Measurements from ENCODE around the gene CIDEC. TPM values are rescaled to one million over a fixed set of nuclear protein-coding genes. Genes with fewer than 3 reads are reported as not detected.
"Not testable (repeated sequence)": the region's sequence is repeated elsewhere in the genome, so short reads cannot be mapped to it uniquely, and the experiment has no call there.

The CIDEC gene
- total and polyA plus RNA-seq, 5 donors from 2014 or later = not detected

DNA sequence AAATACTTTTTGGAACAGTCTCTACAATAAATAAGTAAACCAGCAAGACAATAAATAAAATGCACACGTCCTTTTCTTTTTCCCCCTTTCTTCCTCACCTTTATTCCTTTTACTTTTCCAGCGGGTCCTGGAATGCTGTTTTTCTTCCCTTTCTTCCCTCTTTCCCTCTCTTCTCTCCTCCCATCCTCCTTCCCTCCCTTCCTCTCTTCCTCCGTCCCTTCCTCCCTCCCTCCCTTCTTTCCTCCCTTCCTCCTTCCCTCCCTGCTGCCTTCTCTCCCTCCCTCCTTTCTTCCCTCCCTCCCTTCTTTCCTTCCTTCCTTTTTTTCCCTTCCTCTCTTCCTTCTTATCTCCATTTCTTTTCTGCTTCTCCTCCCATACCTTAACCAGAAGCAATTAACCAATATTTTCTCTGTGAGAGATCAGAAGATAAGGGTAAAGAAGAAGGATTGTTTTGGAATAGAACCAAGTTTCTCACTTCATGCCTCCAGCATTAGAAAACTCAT, 19.3 kb upstream of the CIDEC start:
- Mint-ChIP-seq H3K4me3 (no peak overlapping the region), H3K27ac (peak overlapping the region in 1 of 3 donors; percentile 29), H3K9me3 (peaks cover 0 to 2% (median 0%) of the 10 kb centered on the region in 7 donors), H3K4me1 (peaks cover 14 to 64% (median 41%) of the 10 kb centered on the region in 4 donors), H3K36me3 (peaks cover 10% of the 10 kb centered on the region), H3K27me3 (no peaks in the 10 kb centered on the region)
- H3K4me1 ChIP-seq (ENCODE audit: control insufficient read depth, insufficient read depth, low read length, poor library complexity, severe bottlenecking) = peaks cover 17% of the 10 kb centered on the region
- DNase-seq (no peak), ATAC-seq (ENCODE audit: low read depth in 2 of 2) (no peak)
- H3K36me3 ChIP-seq (ENCODE audit: control insufficient read depth, insufficient read depth, low read length) = no peaks in the 10 kb centered on the region
- H3K4me3 ChIP-seq (ENCODE audit: low read depth, low read length) = no peak overlapping the region
- no peaks in the 10 kb centered on the region for H3K9me3 ChIP-seq (ENCODE audit: control insufficient read depth in 2 of 2, low read length in 2 of 2)
- H3K27me3 ChIP-seq (ENCODE audit: control insufficient read depth, insufficient read depth, low read length) = no peaks in the 10 kb centered on the region
- H3K27ac ChIP-seq (ENCODE audit: insufficient read depth, low read length, poor library complexity, severe bottlenecking) = no peak overlapping the region

DNA sequence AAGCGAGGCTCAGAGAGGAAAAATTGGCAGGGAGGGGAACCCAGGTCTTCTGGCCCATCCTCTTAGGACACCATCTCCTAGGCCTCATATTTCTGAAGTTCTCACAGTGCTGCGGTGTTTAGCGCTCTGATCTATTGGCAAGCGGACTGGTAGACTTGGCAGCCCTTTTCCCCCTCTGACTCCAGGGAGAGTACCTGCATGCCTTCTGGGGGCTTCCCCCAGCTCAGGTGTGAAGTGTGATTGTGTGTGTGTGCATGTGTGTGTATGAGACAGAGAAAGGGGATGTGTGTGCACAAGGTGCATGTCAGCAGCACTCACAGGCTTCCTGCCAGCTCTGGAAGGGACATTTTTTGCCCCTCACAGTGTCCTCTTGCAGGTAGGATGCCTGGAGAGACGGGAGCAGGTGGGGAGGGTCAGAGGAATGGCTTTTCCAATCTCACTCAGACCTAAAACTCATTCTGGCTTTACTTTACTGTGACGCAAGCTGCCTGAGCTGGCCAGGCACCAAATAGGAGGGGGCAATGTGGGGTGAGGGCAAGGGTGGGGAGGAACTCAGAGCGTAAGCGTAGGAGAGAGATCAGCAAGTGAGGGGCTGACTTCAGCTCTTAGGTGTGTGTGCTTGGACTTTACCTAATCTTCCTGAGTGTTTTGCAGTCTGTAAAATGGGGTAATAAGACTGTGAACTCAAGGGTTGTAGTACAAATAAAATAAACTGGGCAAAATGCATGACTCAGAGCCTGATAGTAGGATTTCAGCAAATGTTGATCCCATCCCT, 18.6 kb upstream of the CIDEC start:
- Histone ChIP-seq H3K9me3 (ENCODE audit: control insufficient read depth in 2 of 2, low read length in 2 of 2) (no peaks in the 10 kb centered on the region), H3K27ac (ENCODE audit: insufficient read depth, low read length, poor library complexity, severe bottlenecking) (no peak overlapping the region), H3K4me1 (ENCODE audit: control insufficient read depth, insufficient read depth, low read length, poor library complexity, severe bottlenecking) (peaks cover 20% of the 10 kb centered on the region), H3K4me3 (ENCODE audit: low read depth, low read length) (no peak overlapping the region), H3K27me3 (ENCODE audit: control insufficient read depth, insufficient read depth, low read length) (no peaks in the 10 kb centered on the region), H3K36me3 (ENCODE audit: control insufficient read depth, insufficient read depth, low read length) (peaks cover 1% of the 10 kb centered on the region)
- H3K9me3 Mint-ChIP-seq = peaks cover 0 to 2% (median 0%) of the 10 kb centered on the region in 7 donors
- H3K4me1 Mint-ChIP-seq = peaks cover 20 to 66% (median 44%) of the 10 kb centered on the region in 4 donors
- DNase-seq = no peak
- peaks cover 16% of the 10 kb centered on the region for H3K36me3 Mint-ChIP-seq
- peak overlapping the region in 2 of 3 donors; percentile 29 to 52 for H3K27ac Mint-ChIP-seq
- ATAC-seq (ENCODE audit: low read depth in 2 of 2) = no peak
- no peak overlapping the region for H3K4me3 Mint-ChIP-seq
- H3K27me3 Mint-ChIP-seq = no peaks in the 10 kb centered on the region

DNA sequence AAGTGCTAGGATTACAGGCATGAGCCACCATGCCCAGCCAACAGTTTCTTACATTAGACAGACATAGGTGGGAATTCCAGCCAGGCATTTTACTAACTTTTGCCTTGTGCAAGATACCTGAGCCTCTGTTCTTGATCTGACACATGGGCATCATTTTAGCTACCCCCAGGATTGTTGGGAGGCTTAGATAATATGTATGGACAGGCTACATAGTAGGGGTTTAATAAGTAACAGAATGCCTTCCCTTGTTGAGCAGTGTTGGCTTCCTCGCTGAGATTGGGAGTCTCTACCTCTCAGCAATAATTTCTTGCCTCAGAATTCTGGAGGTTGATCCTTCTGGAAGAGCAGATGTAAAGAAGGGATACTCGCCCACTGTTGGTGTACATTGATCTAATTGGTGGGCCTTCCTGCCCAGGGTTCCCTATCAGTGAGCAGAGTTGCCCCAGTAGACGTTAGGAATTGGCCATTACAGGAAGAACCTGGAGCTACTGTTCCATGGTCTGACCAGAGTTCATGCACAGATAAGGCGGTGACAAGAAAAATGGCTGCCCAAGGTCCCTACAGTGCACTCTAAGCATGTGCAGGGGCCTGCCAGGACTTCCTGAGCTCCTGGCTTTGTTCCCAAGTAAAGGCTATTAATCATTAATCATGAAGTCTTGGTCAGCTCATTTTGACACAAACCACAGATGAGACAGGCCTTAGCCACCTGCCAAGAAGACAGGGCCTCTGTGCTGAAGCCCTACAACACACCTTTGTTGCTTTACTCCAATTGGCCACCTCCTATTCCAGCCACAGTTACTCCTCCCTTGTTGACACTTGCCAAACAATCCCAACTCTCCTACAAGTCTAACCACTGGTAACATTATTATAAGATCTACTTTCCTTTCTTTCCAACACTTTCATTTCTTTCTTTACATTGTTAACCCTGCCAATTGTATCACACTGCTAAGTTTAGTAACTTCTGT, 17.6 kb upstream of the CIDEC start:
- Mint-ChIP-seq H3K9me3 (peaks cover 0 to 2% (median 0%) of the 10 kb centered on the region in 7 donors), H3K4me1 (peaks cover 28 to 66% (median 45%) of the 10 kb centered on the region in 4 donors), H3K27ac (peak overlapping the region in 2 of 3 donors; percentile 9 to 74), H3K36me3 (peaks cover 24% of the 10 kb centered on the region), H3K4me3 (no peak overlapping the region), H3K27me3 (no peaks in the 10 kb centered on the region)
- Histone ChIP-seq H3K27me3 (ENCODE audit: control insufficient read depth, insufficient read depth, low read length) (no peaks in the 10 kb centered on the region), H3K4me3 (ENCODE audit: low read depth, low read length) (no peak overlapping the region), H3K4me1 (ENCODE audit: control insufficient read depth, insufficient read depth, low read length, poor library complexity, severe bottlenecking) (peaks cover 17% of the 10 kb centered on the region), H3K9me3 (ENCODE audit: control insufficient read depth in 2 of 2, low read length in 2 of 2) (no peaks in the 10 kb centered on the region), H3K36me3 (ENCODE audit: control insufficient read depth, insufficient read depth, low read length) (peaks cover 10% of the 10 kb centered on the region), H3K27ac (ENCODE audit: insufficient read depth, low read length, poor library complexity, severe bottlenecking) (no peak overlapping the region)
- DNase-seq = no peak
- no peak for ATAC-seq (ENCODE audit: low read depth in 2 of 2)

DNA sequence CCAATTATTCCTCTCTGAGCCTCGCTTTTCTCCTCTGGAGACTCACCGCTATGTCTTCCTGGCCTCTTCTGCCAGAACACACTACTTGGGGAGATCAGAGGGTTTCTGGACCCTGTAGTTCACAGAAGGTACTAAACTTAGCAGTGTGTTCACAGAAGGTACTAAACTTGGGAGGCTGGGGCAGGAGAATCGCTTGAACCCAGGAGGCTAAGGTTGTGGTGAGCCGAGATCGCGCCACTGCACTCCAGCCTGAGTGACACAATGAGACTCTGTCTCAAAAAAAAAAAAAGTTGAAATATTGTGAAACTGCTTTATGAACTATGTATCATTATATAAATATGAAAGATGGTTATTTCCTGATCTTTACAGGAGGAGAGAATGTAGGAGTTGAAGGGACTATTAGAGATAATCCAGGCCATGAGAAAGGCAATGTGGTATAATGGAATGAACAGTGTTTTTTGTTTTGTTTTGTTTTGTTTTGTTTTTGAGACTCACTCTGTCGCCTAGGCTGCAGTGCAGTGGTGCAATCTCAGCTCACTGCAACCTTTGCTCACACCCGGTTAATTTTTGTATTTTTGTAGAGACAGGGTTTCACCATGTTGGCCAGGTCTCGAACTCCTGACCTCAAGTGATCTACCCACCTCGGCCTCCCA, 16.8 kb upstream of the CIDEC start:
- peak overlapping the region; percentile 9 to 81 (median 74) for H3K27ac Mint-ChIP-seq

DNA sequence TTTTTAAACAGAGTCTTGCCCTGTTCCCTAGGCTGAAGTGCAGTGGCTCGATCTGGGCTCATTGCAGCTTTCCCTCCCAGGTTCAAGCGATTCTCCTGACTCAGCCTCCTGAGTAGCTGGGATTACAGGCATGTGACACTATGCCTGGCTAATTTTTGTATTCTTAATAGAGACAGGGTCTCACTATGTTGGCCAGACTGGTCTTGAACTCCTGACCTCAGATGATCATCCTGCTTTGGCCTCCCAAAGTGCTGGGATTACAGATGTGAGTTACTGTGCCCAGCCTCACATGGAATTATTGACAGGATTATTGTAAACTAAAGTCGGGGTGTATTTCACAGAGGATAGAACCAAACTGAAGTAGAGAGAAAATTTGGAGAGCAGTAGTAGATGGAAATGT, 15.7 kb upstream of the CIDEC start:
- peaks cover 16% of the 10 kb centered on the region for H3K4me1 ChIP-seq (ENCODE audit: control insufficient read depth, insufficient read depth, low read length, poor library complexity, severe bottlenecking)
- Mint-ChIP-seq H3K4me1 (peaks cover 25 to 65% (median 46%) of the 10 kb centered on the region in 4 donors), H3K36me3 (peaks cover 29% of the 10 kb centered on the region), H3K27ac (peak overlapping the region; percentile 9 to 92 (median 16))
- H3K4me3 ChIP-seq (ENCODE audit: low read depth, low read length); H3K27me3 Mint-ChIP-seq; H3K27me3 ChIP-seq (ENCODE audit: control insufficient read depth, insufficient read depth, low read length); H3K9me3 Mint-ChIP-seq; H3K27ac ChIP-seq (ENCODE audit: insufficient read depth, low read length, poor library complexity, severe bottlenecking); DNase-seq; H3K4me3 Mint-ChIP-seq; ATAC-seq (ENCODE audit: low read depth in 2 of 2); H3K9me3 ChIP-seq (ENCODE audit: control insufficient read depth in 2 of 2, low read length in 2 of 2): not testable (repeated sequence)
- peaks cover 14% of the 10 kb centered on the region for H3K36me3 ChIP-seq (ENCODE audit: control insufficient read depth, insufficient read depth, low read length)

More for the DNA sequence above, 16.8 kb upstream of the CIDEC start:
- not testable (repeated sequence) for H3K4me3 ChIP-seq (ENCODE audit: low read depth, low read length); H3K27me3 Mint-ChIP-seq; DNase-seq; H3K27ac ChIP-seq (ENCODE audit: insufficient read depth, low read length, poor library complexity, severe bottlenecking); ATAC-seq (ENCODE audit: low read depth in 2 of 2); H3K9me3 Mint-ChIP-seq; H3K27me3 ChIP-seq (ENCODE audit: control insufficient read depth, insufficient read depth, low read length); H3K9me3 ChIP-seq (ENCODE audit: control insufficient read depth in 2 of 2, low read length in 2 of 2)
- H3K36me3 ChIP-seq (ENCODE audit: control insufficient read depth, insufficient read depth, low read length) = peaks cover 14% of the 10 kb centered on the region
- peak overlapping the region in 1 of 4 donors; percentile 22 for H3K4me3 Mint-ChIP-seq
- peaks cover 11% of the 10 kb centered on the region for H3K4me1 ChIP-seq (ENCODE audit: control insufficient read depth, insufficient read depth, low read length, poor library complexity, severe bottlenecking)
- H3K36me3 Mint-ChIP-seq = peaks cover 29% of the 10 kb centered on the region
- peaks cover 29 to 65% (median 44%) of the 10 kb centered on the region in 4 donors for H3K4me1 Mint-ChIP-seq

DNA sequence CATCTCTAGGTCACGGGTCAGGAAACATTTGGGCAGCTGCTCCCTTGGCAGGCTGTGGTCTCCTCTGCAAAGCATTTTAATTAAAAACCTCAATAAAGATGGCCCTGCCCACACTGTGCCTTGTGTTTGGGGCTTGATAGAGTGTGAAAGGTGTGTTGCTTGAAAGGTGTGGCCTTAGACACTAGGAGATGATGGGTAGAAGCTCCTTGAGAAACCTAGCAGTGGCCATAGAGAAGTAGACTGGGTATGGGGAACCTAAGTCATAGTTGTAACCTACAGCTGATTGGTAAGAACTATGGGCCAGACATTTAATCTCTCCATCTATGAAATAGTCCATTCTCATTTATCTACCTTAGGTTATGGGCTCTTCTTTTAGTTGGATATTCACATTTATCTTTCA, 13.7 kb upstream of the CIDEC start:
- no peak for DNase-seq
- no peaks in the 10 kb centered on the region for H3K9me3 ChIP-seq (ENCODE audit: control insufficient read depth in 2 of 2, low read length in 2 of 2)
- Mint-ChIP-seq H3K4me1 (peaks cover 25 to 70% (median 50%) of the 10 kb centered on the region in 4 donors), H3K27ac (peak overlapping the region in 1 of 3 donors; percentile 84), H3K4me3 (peak overlapping the region in 3 of 4 donors; percentile 1 to 61 (median 48)), H3K9me3 (peaks cover 0 to 2% (median 0%) of the 10 kb centered on the region in 7 donors), H3K36me3 (peaks cover 29% of the 10 kb centered on the region), H3K27me3 (no peaks in the 10 kb centered on the region)
- ATAC-seq (ENCODE audit: low read depth in 2 of 2) = no peak
- peaks cover 25% of the 10 kb centered on the region for H3K4me1 ChIP-seq (ENCODE audit: control insufficient read depth, insufficient read depth, low read length, poor library complexity, severe bottlenecking)
- peaks cover 14% of the 10 kb centered on the region for H3K36me3 ChIP-seq (ENCODE audit: control insufficient read depth, insufficient read depth, low read length)
- no peak overlapping the region for H3K4me3 ChIP-seq (ENCODE audit: low read depth, low read length)
- H3K27me3 ChIP-seq (ENCODE audit: control insufficient read depth, insufficient read depth, low read length) = no peaks in the 10 kb centered on the region
- peak overlapping the region; percentile 35 for H3K27ac ChIP-seq (ENCODE audit: insufficient read depth, low read length, poor library complexity, severe bottlenecking)

DNA sequence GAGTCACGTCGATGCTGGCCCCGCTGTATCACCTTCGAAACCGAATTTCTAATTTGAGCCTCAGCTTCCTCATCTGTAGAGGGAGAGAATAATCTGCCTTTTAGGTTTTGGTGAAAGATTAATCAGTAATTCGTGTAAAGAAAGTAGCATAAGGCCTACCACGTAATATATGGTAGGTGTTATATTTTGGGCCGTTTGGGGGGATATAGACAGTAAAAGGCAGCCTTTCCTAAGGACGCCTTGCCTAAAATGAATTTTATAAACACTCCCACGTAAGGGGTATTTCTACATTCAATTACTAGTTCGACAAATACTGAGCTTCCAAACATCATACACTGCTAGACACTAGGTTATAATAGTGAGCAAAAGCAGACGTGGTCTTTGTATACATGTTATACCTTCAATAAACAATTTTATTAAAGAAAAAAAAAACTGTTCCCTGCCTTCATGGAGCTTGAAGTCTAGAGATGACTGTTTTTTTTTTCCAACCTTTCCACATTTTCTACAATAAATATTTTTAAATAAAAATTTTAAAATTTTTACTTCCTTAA, 11.1 kb upstream of the CIDEC start:
- Histone ChIP-seq H3K36me3 (ENCODE audit: control insufficient read depth, insufficient read depth, low read length) (peaks cover 14% of the 10 kb centered on the region), H3K4me1 (ENCODE audit: control insufficient read depth, insufficient read depth, low read length, poor library complexity, severe bottlenecking) (peaks cover 25% of the 10 kb centered on the region), H3K27me3 (ENCODE audit: control insufficient read depth, insufficient read depth, low read length) (no peaks in the 10 kb centered on the region), H3K9me3 (ENCODE audit: control insufficient read depth in 2 of 2, low read length in 2 of 2) (no peaks in the 10 kb centered on the region), H3K27ac (ENCODE audit: insufficient read depth, low read length, poor library complexity, severe bottlenecking) (peak overlapping the region; percentile 99), H3K4me3 (ENCODE audit: low read depth, low read length) (peak overlapping the region; percentile 95)
- H3K36me3 Mint-ChIP-seq = peaks cover 29% of the 10 kb centered on the region
- ATAC-seq (ENCODE audit: low read depth in 2 of 2) = peak in 1 of 2 donors; percentile 0
- DNase-seq = no peak
- peaks cover 0 to 2% (median 0%) of the 10 kb centered on the region in 7 donors for H3K9me3 Mint-ChIP-seq
- H3K27me3 Mint-ChIP-seq = no peaks in the 10 kb centered on the region
- peak overlapping the region; percentile 90 to 98 (median 96) for H3K4me3 Mint-ChIP-seq
- H3K27ac Mint-ChIP-seq = peak overlapping the region; percentile 98 to 99 (median 99)
- H3K4me1 Mint-ChIP-seq = peaks cover 25 to 50% (median 38%) of the 10 kb centered on the region in 4 donors

Data from CD4-positive, CD25-positive, alpha-beta regulatory T cell (primary cell).